Keratinocyte (primary cell): Measurements from ENCODE around the gene ZNF77. TPM values are rescaled to one million over a fixed set of nuclear protein-coding genes. Genes with fewer than 3 reads are reported as not detected.
"Not testable (repeated sequence)": the region's sequence is repeated elsewhere in the genome, so short reads cannot be mapped to it uniquely, and the experiment has no call there.

Experiments used
- DNase-seq: peaks from one replicate; pipeline ENCODE4 v3.0.0-alpha.2; 2011; ENCODE audit warnings: low read depth, missing footprints, low spot score
- FAIRE-seq: peaks from 2 replicates; lab custom pipeline; 2011; peaks lifted over from hg19 to GRCh38; lab: Jason Lieb, UNC
- H2AFZ ChIP-seq: 2 replicates; pipeline ENCODE4 v1.6.0; 2012; ENCODE audit warnings: low read length, control low read depth, inconsistent platforms; ENCODE audit not compliant: control insufficient read depth
- H3K27ac ChIP-seq: 2 replicates; pipeline ENCODE4 v1.5.1; 2011; ENCODE audit warnings: low read length; ENCODE audit not compliant: control insufficient read depth, insufficient read depth
- H3K27me3 ChIP-seq: 3 replicates; pipeline ENCODE4 v1.6.0; 2011; ENCODE audit warnings: low read length; ENCODE audit not compliant: control insufficient read depth, insufficient read depth; ENCODE audit errors: extremely low read depth
- H3K36me3 ChIP-seq, 2 experiments: 2 replicates in 1 of 2; 3 replicates in 1 of 2; pipeline ENCODE4 v1.5.1; 2011; ENCODE audit warnings: low read length in 2 of 2, mild to moderate bottlenecking in 1 of 2; ENCODE audit not compliant: control insufficient read depth in 2 of 2, insufficient read depth in 2 of 2; ENCODE audit errors: extremely low read depth in 1 of 2
- H3K4me1 ChIP-seq: 3 replicates; pipeline ENCODE4 v1.5.1; 2011; ENCODE audit warnings: low read length; ENCODE audit not compliant: control insufficient read depth, insufficient read depth; ENCODE audit errors: extremely low read depth
- H3K4me2 ChIP-seq: 3 replicates; pipeline ENCODE4 v1.6.0; 2011; ENCODE audit warnings: low read depth, low read length; ENCODE audit not compliant: control insufficient read depth, insufficient read depth; ENCODE audit errors: extremely low read depth
- H3K4me3 ChIP-seq, 3 experiments: fragments of 200-600 bp in 1 of 3; sonication (generic) in 1 of 3; 2 replicates in 2 of 3; 3 replicates in 1 of 3; pipeline ENCODE4 v1.5.1; 2011 to 2016; ENCODE audit warnings: low read length in 3 of 3, mild to moderate bottlenecking in 3 of 3, control low read depth in 2 of 3, inconsistent platforms in 1 of 3, low read depth in 1 of 3, mixed read lengths in 1 of 3, mixed run types in 1 of 3, moderate library complexity in 1 of 3; ENCODE audit not compliant: control insufficient read depth in 2 of 3, insufficient read depth in 2 of 3; ENCODE audit errors: extremely low read depth in 1 of 3
- H3K79me2 ChIP-seq: 2 replicates; pipeline ENCODE4 v1.6.0; 2012; ENCODE audit warnings: low read length; ENCODE audit not compliant: control insufficient read depth, insufficient read depth
- H3K9ac ChIP-seq: 3 replicates; pipeline ENCODE4 v1.6.0; 2011; ENCODE audit warnings: low read length; ENCODE audit not compliant: control insufficient read depth, insufficient read depth; ENCODE audit errors: extremely low read depth
- H3K9me1 ChIP-seq: 3 replicates; pipeline ENCODE4 v1.6.0; 2011; ENCODE audit warnings: low read length; ENCODE audit not compliant: control insufficient read depth, insufficient read depth; ENCODE audit errors: extremely low read depth
- H3K9me3 ChIP-seq: 2 replicates; pipeline ENCODE4 v1.5.1; 2012; ENCODE audit warnings: low read depth, low read length; ENCODE audit not compliant: control insufficient read depth
- H4K20me1 ChIP-seq: 3 replicates; pipeline ENCODE4 v1.6.0; 2011; ENCODE audit warnings: low read length; ENCODE audit not compliant: control insufficient read depth, insufficient read depth; ENCODE audit errors: extremely low read depth
- CTCF ChIP-seq, 3 experiments: IDR thresholded peaks in 1 of 3; conservative IDR thresholded peaks in 1 of 3; optimal IDR thresholded peaks in 1 of 3; 2 replicates in 2 of 3; 3 replicates in 1 of 3; pipeline versions ENCODE3 to v1.5.1; 2011; ENCODE audit warnings: low read length in 3 of 3, mild to moderate bottlenecking in 3 of 3, moderate library complexity in 2 of 3, control low read depth in 1 of 3, inconsistent platforms in 1 of 3; ENCODE audit not compliant: insufficient read depth in 2 of 3; ENCODE audit errors: extremely low read depth in 1 of 3
- EZH2 ChIP-seq: IDR thresholded peaks from one replicate; pipeline ENCODE4 v1.6.1; 2012; ENCODE audit warnings: inconsistent platforms, mild to moderate bottlenecking, low read length, moderate library complexity
- dilution Hi-C: fragments of 300-500 bp; cut with MboI; formaldehyde crosslinking; loops from one replicate; pipeline ENCODE4 v1.7.0; 2020; ENCODE audit warnings: low sequenced_read_pairs; ENCODE audit not compliant: extremely low pct_ligation_motif_present
- polyA plus RNA-seq, 5 experiments: library from polyadenylated mRNA; depleted of rRNA in 3 of 5; stranded (reverse) in 3 of 5; stranded (forward) in 1 of 5; unstranded in 1 of 5; fragments of >200 nt; gene quantifications; 1 replicate in 1 of 5; 2 replicates in 3 of 5; 3 replicates in 1 of 5; pipeline versions ENCODE4 v1.2.1 to v1.2.3, GENCODE V29; 2011 to 2012; ENCODE audit warnings: missing spikeins in 2 of 5, low read depth in 1 of 5, low replicate concordance in 1 of 5

ZNF77 gene
- polyA plus RNA-seq, 1 donor (not counting 4 experiments of a cell fraction or from before 2014, with no cell fraction given) = 6.0 TPM

- no peak overlapping the region for H3K4me3 ChIP-seq
- no peaks in the 10 kb centered on the region for H4K20me1 ChIP-seq
- peaks cover 75% of the 10 kb centered on the region for H3K79me2 ChIP-seq
- H3K27ac ChIP-seq = no peak overlapping the region
- dilution Hi-C loops = no loop called here
- DNase-seq (no peak), FAIRE-seq (no peak)
- no peaks in the 10 kb centered on the region for H3K9me1 ChIP-seq
- no peak for TF ChIP-seq EZH2
- no peak for TF ChIP-seq CTCF (optimal IDR thresholded peaks at IDR 0.05 in 1 of 3, IDR thresholded peaks at IDR 0.05 in 1 of 3, conservative IDR thresholded peaks at IDR 0.05 in 1 of 3; ENCODE audit: extremely low read depth in 1 of 3, insufficient read depth in 2 of 3, low read length in 3 of 3)
- no peak overlapping the region for H3K9ac ChIP-seq
- H3K36me3 ChIP-seq = peaks cover 0 to 4% of the 10 kb centered on the region in 2 experiments
- no peak overlapping the region for H2AFZ ChIP-seq
- H3K9me3 ChIP-seq = no peaks in the 10 kb centered on the region
- no peak overlapping the region for H3K4me2 ChIP-seq
- H3K4me1 ChIP-seq = peaks cover 26% of the 10 kb centered on the region
- no peaks in the 10 kb centered on the region for H3K27me3 ChIP-seq
Measured at GRCh38 chr19:2905918-2906519, 38.8 kb downstream of the ZNF77 start.

- DNase-seq, H3K36me3 ChIP-seq, H2AFZ ChIP-seq, H4K20me1 ChIP-seq, H3K27me3 ChIP-seq, H3K27ac ChIP-seq, H3K9ac ChIP-seq, dilution Hi-C loops, H3K4me3 ChIP-seq, FAIRE-seq, H3K9me3 ChIP-seq, H3K9me1 ChIP-seq, H3K4me2 ChIP-seq: not testable (repeated sequence)
- Histone ChIP-seq H3K79me2 (peaks cover 60% of the 10 kb centered on the region), H3K4me1 (peaks cover 21% of the 10 kb centered on the region)
Measured at GRCh38 chr19:2903326-2903725, 41.4 kb downstream of the ZNF77 start.
